Parathyroid adenoma (tissue), 2 donors: ENCODE data around the gene PELI1.

Experiments
- H2AFZ ChIP-seq: fragments of 300-600 bp; sonication (generic); one replicate; pipeline ENCODE4 v1.7.0; 2017; ENCODE audit warnings: antibody characterized with exemption, mild to moderate bottlenecking
- H3K27ac ChIP-seq: fragments of 300-600 bp; sonication (generic); one replicate; pipeline ENCODE4 v1.7.0; 2017
- H3K27me3 ChIP-seq: fragments of 300-600 bp; sonication (generic); one replicate; pipeline ENCODE4 v1.7.0; 2017; ENCODE audit warnings: low read length; ENCODE audit not compliant: control insufficient read depth, insufficient read depth
- H3K36me3 ChIP-seq: fragments of 300-600 bp; sonication (generic); one replicate; pipeline ENCODE4 v1.7.0; 2017; ENCODE audit warnings: low read length; ENCODE audit not compliant: control insufficient read depth, insufficient read depth
- H3K4me1 ChIP-seq: fragments of 300-600 bp; sonication (generic); one replicate; pipeline ENCODE4 v1.7.0; 2017; ENCODE audit warnings: control low read depth
- H3K4me2 ChIP-seq: fragments of 300-600 bp; sonication (generic); one replicate; pipeline ENCODE4 v1.7.0; 2017; ENCODE audit warnings: low read length
- H3K4me3 ChIP-seq: fragments of 300-600 bp; sonication (generic); one replicate; pipeline ENCODE4 v1.7.0; 2017; ENCODE audit warnings: low read depth, low read length
- H3K79me2 ChIP-seq: fragments of 300-600 bp; sonication (generic); one replicate; pipeline ENCODE4 v1.7.0; 2017; ENCODE audit warnings: control low read depth
- H3K9ac ChIP-seq: fragments of 300-600 bp; sonication (generic); one replicate; pipeline ENCODE4 v1.7.0; 2017; ENCODE audit warnings: mild to moderate bottlenecking
- H3K9me3 ChIP-seq: fragments of 300-600 bp; sonication (generic); one replicate; pipeline ENCODE4 v1.7.0; 2017; ENCODE audit warnings: low read length; ENCODE audit not compliant: control insufficient read depth
- CTCF ChIP-seq: fragments of 300-600 bp; sonication (generic); IDR thresholded peaks from one replicate; pipeline ENCODE4 v1.7.0; 2017; ENCODE audit warnings: antibody characterized with exemption, mild to moderate bottlenecking
- donor health status: primary hyperparathyroidism.

The PELI1 gene

DNA sequence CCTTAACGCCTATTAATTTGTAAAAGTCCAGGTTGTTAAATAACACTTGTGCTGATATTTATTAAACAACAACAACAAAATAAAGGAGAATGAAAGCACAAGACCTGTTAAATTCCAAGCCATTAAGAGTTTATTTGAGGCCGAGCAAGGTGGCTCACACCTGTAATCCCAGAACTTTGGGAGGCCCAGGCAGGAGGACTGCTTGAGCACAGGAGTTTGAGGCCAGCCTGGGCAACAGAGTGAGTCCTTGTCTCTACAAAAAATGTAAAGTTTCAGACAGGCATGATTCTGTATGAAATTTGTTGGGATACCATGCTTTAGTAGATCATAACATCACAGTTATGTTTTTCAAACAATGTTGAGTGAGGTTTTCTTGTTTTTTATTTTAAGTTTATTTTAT is 17.1 kb downstream of the PELI1 start:
- Histone ChIP-seq H3K4me1 (peaks cover 6% of the 10 kb centered on the region), H3K36me3 (no peaks in the 10 kb centered on the region), H3K4me3 (no peak overlapping the region), H3K27me3 (no peaks in the 10 kb centered on the region), H3K9me3 (no peaks in the 10 kb centered on the region), H2AFZ (no peak overlapping the region), H3K9ac (no peak overlapping the region), H3K79me2 (peaks cover 48% of the 10 kb centered on the region), H3K27ac (no peak overlapping the region), H3K4me2 (no peak overlapping the region)
- TF ChIP-seq CTCF, result no peak

GRCh38 chr2:64126601-64127000 is 17.6 kb downstream of the PELI1 start:
- peaks cover 6% of the 10 kb centered on the region for H3K4me1 ChIP-seq

GRCh38 chr2:64124571-64124970 is 19.6 kb downstream of the PELI1 start:
- H3K36me3 ChIP-seq, result no peaks in the 10 kb centered on the region

More at GRCh38 chr2:64126601-64127000, 17.6 kb downstream of the PELI1 start:
- Histone ChIP-seq H2AFZ (no peak overlapping the region), H3K9me3 (no peaks in the 10 kb centered on the region), H3K4me3 (no peak overlapping the region), H3K27me3 (no peaks in the 10 kb centered on the region), H3K4me2 (no peak overlapping the region), H3K27ac (no peak overlapping the region), H3K9ac (no peak overlapping the region), H3K79me2 (peaks cover 44% of the 10 kb centered on the region), H3K36me3 (no peaks in the 10 kb centered on the region)
- no peak for TF ChIP-seq CTCF

GRCh38 chr2:64124168-64124567 is 20.1 kb downstream of the PELI1 start:
- H2AFZ ChIP-seq, result no peak overlapping the region
- peaks cover 41% of the 10 kb centered on the region for H3K79me2 ChIP-seq
- no peak overlapping the region for H3K4me3 ChIP-seq
- H3K9ac ChIP-seq, result no peak overlapping the region
- H3K4me2 ChIP-seq, result no peak overlapping the region
- TF ChIP-seq CTCF, result no peak
- no peaks in the 10 kb centered on the region for H3K9me3 ChIP-seq
- no peaks in the 10 kb centered on the region for H3K27me3 ChIP-seq
- H3K4me1 ChIP-seq, result peaks cover 10% of the 10 kb centered on the region
- no peaks in the 10 kb centered on the region for H3K36me3 ChIP-seq
- H3K27ac ChIP-seq, result no peak overlapping the region

More at GRCh38 chr2:64124571-64124970, 19.6 kb downstream of the PELI1 start:
- TF ChIP-seq CTCF, result no peak
- Histone ChIP-seq H3K27ac (no peak overlapping the region), H3K4me3 (no peak overlapping the region), H3K9me3 (no peaks in the 10 kb centered on the region), H3K4me2 (no peak overlapping the region), H3K79me2 (peaks cover 38% of the 10 kb centered on the region), H3K9ac (no peak overlapping the region), H2AFZ (no peak overlapping the region), H3K4me1 (peaks cover 10% of the 10 kb centered on the region), H3K27me3 (no peaks in the 10 kb centered on the region)

GRCh38 chr2:64123740-64124139 is 20.5 kb downstream of the PELI1 start:
- Histone ChIP-seq H3K9ac (no peak overlapping the region), H3K4me1 (peaks cover 8% of the 10 kb centered on the region), H3K9me3 (no peaks in the 10 kb centered on the region), H3K36me3 (no peaks in the 10 kb centered on the region), H3K4me2 (no peak overlapping the region), H3K4me3 (no peak overlapping the region), H2AFZ (no peak overlapping the region), H3K27ac (no peak overlapping the region), H3K79me2 (peaks cover 38% of the 10 kb centered on the region), H3K27me3 (no peaks in the 10 kb centered on the region)
- TF ChIP-seq CTCF, result no peak
